Activated T-helper 9 cell treated with anti-CD3 and anti-CD28 coated beads, Interleukin-2, amount 50 U/mL, for 16 hours (primary cell): ENCODE results near the gene BNC2.
"Not testable (repeated sequence)": the region's sequence is repeated elsewhere in the genome, so short reads cannot be mapped to it uniquely, and the experiment has no call there.

Experiments used
- DNase-seq: peaks from one replicate; pipeline ENCODE4 v3.0.0-alpha.2; 2020; ENCODE audit warnings: low read depth

Gene BNC2

GRCh38 chr9:16501141-16501540 lies 369.3 kb downstream of the BNC2 start:
- no peak for DNase-seq

GRCh38 chr9:16500386-16500785 lies 370.1 kb downstream of the BNC2 start:
- no peak for DNase-seq

GRCh38 chr9:16499892-16500291 lies 370.6 kb downstream of the BNC2 start:
- DNase-seq = no peak

GRCh38 chr9:16496908-16497307 lies 373.6 kb downstream of the BNC2 start:
- DNase-seq = no peak

- DNase-seq = no peak
Observed at GRCh38 chr9:16487915-16488314, 382.6 kb downstream of the BNC2 start.

- DNase-seq = no peak
Observed at GRCh38 chr9:16485575-16486321, 384.7 kb downstream of the BNC2 start.

GRCh38 chr9:16485160-16485559 lies 385.3 kb downstream of the BNC2 start:
- no peak for DNase-seq

GRCh38 chr9:16484744-16485143 lies 385.7 kb downstream of the BNC2 start:
- DNase-seq = no peak

GRCh38 chr9:16484180-16484579 lies 386.3 kb downstream of the BNC2 start:
- DNase-seq = no peak

GRCh38 chr9:16482764-16483163 lies 387.7 kb downstream of the BNC2 start:
- no peak for DNase-seq

GRCh38 chr9:16480584-16480983 lies 389.9 kb downstream of the BNC2 start:
- not testable (repeated sequence) for DNase-seq

GRCh38 chr9:16475996-16476395 lies 394.5 kb downstream of the BNC2 start:
- DNase-seq = no peak

- no peak for DNase-seq
Observed at GRCh38 chr9:16475257-16475656, 395.2 kb downstream of the BNC2 start.

GRCh38 chr9:16469184-16469583 lies 401.3 kb downstream of the BNC2 start:
- DNase-seq = no peak

- DNase-seq = no peak
Observed at GRCh38 chr9:16461851-16462250, 408.6 kb downstream of the BNC2 start.

GRCh38 chr9:16461137-16461840 lies 409.2 kb downstream of the BNC2 start:
- DNase-seq = no peak

GRCh38 chr9:16460696-16461095 lies 409.8 kb downstream of the BNC2 start:
- no peak for DNase-seq

GRCh38 chr9:16459421-16460148 lies 410.9 kb downstream of the BNC2 start:
- DNase-seq = no peak

GRCh38 chr9:16458696-16459420 lies 411.6 kb downstream of the BNC2 start:
- DNase-seq = no peak

- no peak for DNase-seq
Observed at GRCh38 chr9:16455842-16456241, 414.6 kb downstream of the BNC2 start.

- no peak for DNase-seq
Observed at GRCh38 chr9:16453390-16453789, 417.1 kb downstream of the BNC2 start.

GRCh38 chr9:16450578-16450977 lies 419.9 kb downstream of the BNC2 start:
- no peak for DNase-seq
